MM.1S (cell line): ENCODE measurements around the gene SYCN.
"Not testable (repeated sequence)": the region's sequence is repeated elsewhere in the genome, so short reads cannot be mapped to it uniquely, and the experiment has no call there.

Experiments used
- DNase-seq: peaks from one replicate; pipeline ENCODE4 v3.0.0-alpha.2; 2015
- H2AFZ ChIP-seq: fragments of 300-600 bp; sonication (generic); 2 replicates; pipeline ENCODE4 v1.6.0; 2016; ENCODE audit warnings: antibody characterized with exemption, low read length
- H3F3A ChIP-seq: fragments of 300-600 bp; sonication (generic); 2 replicates; pipeline ENCODE4 v1.6.1; 2016; ENCODE audit warnings: mild to moderate bottlenecking, antibody characterized with exemption, low read length, moderate library complexity, mixed read lengths; ENCODE audit not compliant: insufficient read depth
- H3K27ac ChIP-seq: fragments of 300-600 bp; sonication (generic); 2 replicates; pipeline ENCODE4 v1.5.1; 2016; ENCODE audit warnings: mild to moderate bottlenecking, low read length
- H3K27me3 ChIP-seq: fragments of 300-600 bp; sonication (generic); replicated peaks from 2 replicates; pipeline ENCODE4 v1.6.0; 2016; ENCODE audit warnings: low read length; ENCODE audit not compliant: insufficient read depth
- H3K36me3 ChIP-seq: fragments of 300-600 bp; sonication (generic); replicated peaks from 2 replicates; pipeline ENCODE4 v1.6.1; 2016; ENCODE audit warnings: mild to moderate bottlenecking, low read length, mixed read lengths; ENCODE audit not compliant: insufficient read depth
- H3K4me1 ChIP-seq: fragments of 300-600 bp; sonication (generic); 2 replicates; pipeline ENCODE4 v1.6.1; 2016; ENCODE audit warnings: low read length, mixed read lengths
- H3K4me2 ChIP-seq: fragments of 300-600 bp; sonication (generic); 2 replicates; pipeline ENCODE4 v1.6.0; 2016; ENCODE audit warnings: low read depth, low read length
- H3K4me3 ChIP-seq: fragments of 300-600 bp; sonication (generic); 2 replicates; pipeline ENCODE4 v1.5.1; 2016; ENCODE audit warnings: low read length, mixed read lengths
- H3K79me2 ChIP-seq: fragments of 300-600 bp; sonication (generic); 2 replicates; pipeline ENCODE4 v1.6.1; 2016; ENCODE audit warnings: mixed run types, low read length, mixed read lengths
- H3K9ac ChIP-seq: fragments of 300-600 bp; sonication (generic); 2 replicates; pipeline ENCODE4 v1.6.1; 2016; ENCODE audit warnings: low read length, mixed read lengths
- H3K9me2 ChIP-seq: fragments of 300-600 bp; sonication (generic); replicated peaks from 2 replicates; pipeline ENCODE4 v1.6.1; 2016; ENCODE audit warnings: mild to moderate bottlenecking, low read length, mixed read lengths; ENCODE audit not compliant: insufficient read depth
- H3K9me3 ChIP-seq: fragments of 300-600 bp; sonication (generic); replicated peaks from 2 replicates; pipeline ENCODE4 v1.6.1; 2016; ENCODE audit warnings: mild to moderate bottlenecking, low read length, mixed read lengths; ENCODE audit not compliant: insufficient read depth
- H4K20me1 ChIP-seq: fragments of 300-600 bp; sonication (generic); 2 replicates; pipeline ENCODE4 v1.6.1; 2016; ENCODE audit warnings: mild to moderate bottlenecking, low read length, moderate library complexity, mixed read lengths; ENCODE audit not compliant: insufficient read depth
- EZH2 ChIP-seq: fragments of 300-600 bp; sonication (generic); optimal IDR thresholded peaks from 2 replicates; pipeline ENCODE3; 2017; ENCODE audit warnings: low read depth, mild to moderate bottlenecking, antibody characterized with exemption, low read length, mixed read lengths
- EZH2phosphoT487 ChIP-seq: fragments of 300-600 bp; sonication (generic); IDR thresholded peaks from 2 replicates; pipeline ENCODE4 v1.6.1; 2018; ENCODE audit warnings: antibody characterized with exemption, low read length
- TF ChIP-seq, protein P1 (sequence below): fragments of 300-600 bp; sonication (generic); IDR thresholded peaks from 2 replicates; pipeline ENCODE4 v1.5.1; 2016; ENCODE audit warnings: antibody characterized with exemption, low read length, mixed read lengths

Gene SYCN

DNA sequence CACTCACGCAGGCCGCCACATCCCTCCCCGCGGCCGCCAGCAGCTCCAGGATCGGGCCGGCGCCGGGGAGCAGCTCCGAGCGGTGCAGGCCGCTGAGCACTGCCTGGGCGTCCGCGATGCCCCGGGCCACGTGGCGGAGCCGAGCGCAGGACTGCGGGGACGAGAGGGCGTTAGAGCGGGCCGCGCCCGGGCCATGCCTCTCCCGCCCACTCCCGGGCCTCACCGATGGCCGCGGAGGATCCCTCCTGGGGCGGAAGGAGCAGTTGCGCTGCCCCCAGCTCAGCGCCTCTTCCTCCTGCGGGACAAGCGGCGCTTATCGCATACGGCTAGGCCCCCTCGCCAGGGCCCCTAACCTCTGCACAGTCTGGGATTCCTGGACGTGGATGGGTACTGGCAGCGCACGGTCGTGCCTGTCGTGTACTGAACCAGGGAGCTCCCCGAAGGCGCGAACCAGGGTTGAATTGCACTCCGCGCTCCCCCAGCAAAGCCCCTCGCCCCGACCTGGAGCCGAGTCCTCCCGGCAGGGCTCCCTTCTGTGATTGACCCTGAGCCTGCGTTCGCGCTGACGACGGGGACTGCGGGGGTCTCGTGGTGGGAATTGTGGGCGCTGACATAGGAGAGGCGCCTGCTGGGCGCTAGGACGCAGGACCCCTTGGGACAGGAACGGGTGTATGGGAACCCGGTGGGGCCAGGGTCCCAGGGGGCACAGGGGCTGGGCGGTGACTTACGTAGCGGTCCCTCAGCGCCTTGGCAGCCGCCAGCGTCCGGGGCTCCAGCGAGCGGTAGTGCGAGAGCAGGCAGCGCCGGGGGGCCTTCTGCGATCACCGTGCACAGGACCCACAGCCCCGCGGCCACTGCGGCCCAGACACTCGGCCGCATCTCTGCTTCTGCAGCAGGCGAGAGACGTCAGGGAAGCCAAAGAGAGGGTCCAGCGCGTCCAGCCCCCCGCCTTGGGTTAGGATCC lies 43.9 kb upstream of the SYCN start:
- H4K20me1 ChIP-seq = no peaks in the 10 kb centered on the region
- no peaks in the 10 kb centered on the region for H3K9me2 ChIP-seq
- H3K79me2 ChIP-seq = no peaks in the 10 kb centered on the region
- no peak overlapping the region for H2AFZ ChIP-seq
- no peaks in the 10 kb centered on the region for H3K4me1 ChIP-seq
- DNase-seq = no peak
- no peaks in the 10 kb centered on the region for H3F3A ChIP-seq
- H3K27ac ChIP-seq = no peak overlapping the region
- H3K36me3 ChIP-seq = no peaks in the 10 kb centered on the region
- H3K9ac ChIP-seq = no peak overlapping the region
- TF ChIP-seq EZH2phosphoT487 = no peak
- TF ChIP-seq EZH2 = no peak
- TF ChIP-seq, protein P1, sequence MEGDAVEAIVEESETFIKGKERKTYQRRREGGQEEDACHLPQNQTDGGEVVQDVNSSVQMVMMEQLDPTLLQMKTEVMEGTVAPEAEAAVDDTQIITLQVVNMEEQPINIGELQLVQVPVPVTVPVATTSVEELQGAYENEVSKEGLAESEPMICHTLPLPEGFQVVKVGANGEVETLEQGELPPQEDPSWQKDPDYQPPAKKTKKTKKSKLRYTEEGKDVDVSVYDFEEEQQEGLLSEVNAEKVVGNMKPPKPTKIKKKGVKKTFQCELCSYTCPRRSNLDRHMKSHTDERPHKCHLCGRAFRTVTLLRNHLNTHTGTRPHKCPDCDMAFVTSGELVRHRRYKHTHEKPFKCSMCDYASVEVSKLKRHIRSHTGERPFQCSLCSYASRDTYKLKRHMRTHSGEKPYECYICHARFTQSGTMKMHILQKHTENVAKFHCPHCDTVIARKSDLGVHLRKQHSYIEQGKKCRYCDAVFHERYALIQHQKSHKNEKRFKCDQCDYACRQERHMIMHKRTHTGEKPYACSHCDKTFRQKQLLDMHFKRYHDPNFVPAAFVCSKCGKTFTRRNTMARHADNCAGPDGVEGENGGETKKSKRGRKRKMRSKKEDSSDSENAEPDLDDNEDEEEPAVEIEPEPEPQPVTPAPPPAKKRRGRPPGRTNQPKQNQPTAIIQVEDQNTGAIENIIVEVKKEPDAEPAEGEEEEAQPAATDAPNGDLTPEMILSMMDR = no peak
- H3K27me3 ChIP-seq = peaks cover 49% of the 10 kb centered on the region
- no peak overlapping the region for H3K4me3 ChIP-seq
- no peak overlapping the region for H3K4me2 ChIP-seq
- H3K9me3 ChIP-seq = no peaks in the 10 kb centered on the region

DNA sequence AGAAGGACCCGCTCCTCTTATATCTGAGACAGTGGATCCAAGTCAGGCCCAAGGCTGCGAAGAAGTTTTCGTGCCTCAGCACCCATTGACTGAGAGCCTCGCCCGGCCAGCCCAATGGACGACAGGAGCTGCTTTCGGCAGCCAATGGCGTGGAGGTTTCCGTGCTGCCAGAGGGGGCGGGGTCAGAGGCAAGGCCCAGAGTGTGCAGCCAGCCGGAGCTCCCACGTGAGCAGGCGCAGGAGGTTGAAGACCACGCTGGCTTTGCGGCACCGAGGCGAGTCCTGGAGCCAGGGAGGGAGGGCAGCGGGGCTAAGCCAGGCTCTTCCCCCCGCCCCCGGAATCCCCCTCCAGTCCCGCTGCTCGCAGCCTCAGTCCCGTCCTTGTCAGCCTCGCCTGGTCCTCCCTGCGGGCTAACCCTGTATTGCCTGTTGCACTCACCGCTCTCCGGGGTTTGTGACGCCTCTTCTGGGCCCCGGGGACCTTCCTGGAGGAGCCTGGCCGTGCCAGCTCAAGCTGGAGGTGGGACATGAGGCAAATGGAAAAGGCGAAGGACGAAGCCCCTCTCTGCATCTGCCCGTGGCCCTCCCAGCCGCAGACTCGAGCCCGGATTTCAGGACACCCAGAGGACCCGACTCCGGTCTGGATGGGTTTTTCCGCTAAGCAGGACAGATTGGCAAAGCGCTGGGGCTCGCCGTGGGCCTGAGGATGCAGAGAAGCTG lies 43.0 kb upstream of the SYCN start:
- H3K27ac ChIP-seq = no peak overlapping the region
- no peaks in the 10 kb centered on the region for H3K9me3 ChIP-seq
- H3K9ac ChIP-seq = no peak overlapping the region
- H3K4me3 ChIP-seq = no peak overlapping the region
- H3K79me2 ChIP-seq = no peaks in the 10 kb centered on the region
- H3K36me3 ChIP-seq = no peaks in the 10 kb centered on the region
- peaks cover 41% of the 10 kb centered on the region for H3K27me3 ChIP-seq
- H3F3A ChIP-seq = no peaks in the 10 kb centered on the region
- no peaks in the 10 kb centered on the region for H4K20me1 ChIP-seq
- H3K4me2 ChIP-seq = no peak overlapping the region
- no peak overlapping the region for H2AFZ ChIP-seq
- DNase-seq = no peak
- TF ChIP-seq EZH2 (no peak), EZH2phosphoT487 (no peak)
- TF ChIP-seq, protein P1 = no peak
- H3K4me1 ChIP-seq = no peaks in the 10 kb centered on the region
- no peaks in the 10 kb centered on the region for H3K9me2 ChIP-seq

DNA sequence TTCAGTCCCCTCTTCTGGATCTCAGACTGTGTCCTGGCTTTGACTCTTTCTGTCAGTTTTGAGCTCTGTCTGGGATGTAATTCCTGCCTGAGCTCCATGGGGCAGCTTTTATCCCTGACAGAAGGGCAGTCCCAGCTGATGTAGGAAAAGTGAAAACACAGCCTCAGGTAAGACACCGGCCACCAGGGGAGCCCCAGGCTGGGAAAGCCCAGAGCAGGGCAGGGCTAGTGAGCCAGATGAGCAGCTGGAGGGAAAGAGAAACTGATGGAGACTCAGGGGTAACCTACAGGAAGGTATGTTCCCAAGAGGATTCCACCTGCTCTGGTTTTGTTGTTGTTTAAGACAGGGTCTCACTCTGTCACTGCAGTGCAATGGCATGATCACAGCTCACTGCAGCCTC lies 41.1 kb upstream of the SYCN start:
- not testable (repeated sequence) for H3K27ac ChIP-seq, H3K9ac ChIP-seq, H3K9me3 ChIP-seq, H3K79me2 ChIP-seq, H3K36me3 ChIP-seq, H3K4me3 ChIP-seq, H4K20me1 ChIP-seq, H3F3A ChIP-seq, H3K4me2 ChIP-seq, H3K9me2 ChIP-seq, H3K4me1 ChIP-seq, H2AFZ ChIP-seq, DNase-seq
- peaks cover 53% of the 10 kb centered on the region for H3K27me3 ChIP-seq

DNA sequence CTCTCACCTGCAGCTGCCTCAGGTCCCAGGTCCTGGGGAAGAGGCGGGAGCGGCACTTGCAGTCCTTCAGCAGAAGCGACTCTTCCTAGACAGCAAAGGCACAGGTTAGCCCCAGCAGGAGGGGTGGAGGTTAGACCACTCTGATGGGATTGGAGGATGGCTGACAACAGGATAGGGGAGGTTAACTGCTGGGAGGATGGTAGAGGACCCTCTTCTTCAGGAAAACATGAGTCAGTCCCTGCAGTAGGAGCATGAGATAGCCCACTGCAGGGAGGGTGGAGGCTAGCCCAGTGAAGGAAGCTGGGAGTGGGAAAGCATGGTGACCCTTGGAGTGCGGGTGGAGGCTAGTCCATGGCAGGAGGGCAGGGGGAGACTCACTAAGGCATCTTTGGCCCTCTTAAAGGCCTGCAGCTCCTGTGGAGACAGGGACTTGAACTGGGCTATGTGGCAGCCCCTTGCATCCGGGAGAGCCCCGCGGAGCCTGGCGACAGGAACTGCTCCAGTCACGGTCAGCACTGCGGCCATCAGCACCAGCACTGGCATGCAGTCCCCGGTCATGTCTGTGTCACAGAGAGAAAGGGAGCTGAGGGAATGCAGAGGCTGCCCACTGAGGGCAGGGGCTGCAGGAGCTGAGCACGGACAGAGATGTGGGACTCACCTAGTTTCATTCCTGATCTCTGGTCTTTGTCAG lies 40.5 kb upstream of the SYCN start, which contains the start of gene IFNL3:
Gene IFNL3, minus strand, starts transcription at position 597 of the 691 bp plus-strand sequence. Its CDS starts 39 bp downstream, at position 558.
- H3K27me3 ChIP-seq = peaks cover 56% of the 10 kb centered on the region
- not testable (repeated sequence) for H3K4me3 ChIP-seq, H3K9me3 ChIP-seq, DNase-seq, H3F3A ChIP-seq, H3K36me3 ChIP-seq, H3K9ac ChIP-seq, H3K9me2 ChIP-seq, H3K4me1 ChIP-seq, H2AFZ ChIP-seq, H3K27ac ChIP-seq, H3K4me2 ChIP-seq, H3K79me2 ChIP-seq, H4K20me1 ChIP-seq

DNA sequence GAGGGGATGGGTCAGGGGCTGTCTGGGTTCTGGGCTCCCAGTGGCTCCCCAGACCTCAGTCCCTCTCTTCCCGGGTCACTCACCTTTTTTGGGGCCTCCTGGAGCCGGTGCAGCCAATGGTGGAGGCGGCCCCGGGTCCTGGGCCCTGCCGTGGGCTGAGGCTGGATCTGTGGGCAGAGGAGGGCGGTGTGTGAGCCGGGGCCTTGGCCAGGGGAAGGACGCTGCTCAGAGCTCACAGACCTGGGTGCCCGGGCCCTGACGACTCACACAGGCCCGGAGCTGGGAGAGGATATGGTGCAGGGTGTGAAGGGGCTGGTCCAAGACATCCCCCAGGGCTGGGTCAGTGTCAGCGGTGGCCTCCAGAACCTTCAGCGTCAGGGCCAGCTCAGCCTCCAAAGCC lies 39.7 kb upstream of the SYCN start:
- not testable (repeated sequence) for H3K9ac ChIP-seq, H3K36me3 ChIP-seq, H3K27ac ChIP-seq, H3K9me2 ChIP-seq, H4K20me1 ChIP-seq, H3F3A ChIP-seq, H3K4me1 ChIP-seq, H3K9me3 ChIP-seq, H3K79me2 ChIP-seq, H2AFZ ChIP-seq, DNase-seq, H3K4me3 ChIP-seq, H3K4me2 ChIP-seq
- H3K27me3 ChIP-seq = peaks cover 56% of the 10 kb centered on the region
